Activated T-cell treated with anti-CD3 and anti-CD28 coated beads, Interleukin-2, amount 50 U/mL, for 4 hours (primary cell): ENCODE measurements around the gene SNX8. TPM values are rescaled to one million over a fixed set of nuclear protein-coding genes. Genes with fewer than 3 reads are reported as not detected.

Source experiments
- ATAC-seq, 2 donors: fragments of 200-7000 bp; cut with Tn5 transposase; one replicate each; pipeline ENCODE4 v1.10.0; 2021
- DNase-seq: peaks from one replicate; pipeline ENCODE4 v3.0.0-alpha.2; 2020
- H3K27me3 Mint-ChIP-seq: one replicate; pipeline ENCODE4 v1.8.0; 2021; ENCODE audit warnings: low read depth, mixed read lengths
- H3K36me3 Mint-ChIP-seq: one replicate; pipeline ENCODE4 v1.8.0; 2022; ENCODE audit warnings: mixed read lengths; ENCODE audit not compliant: insufficient read depth
- H3K4me1 Mint-ChIP-seq: one replicate; pipeline ENCODE4 v1.8.0; 2021; ENCODE audit warnings: low read depth, mixed read lengths
- H3K4me3 Mint-ChIP-seq: one replicate; pipeline ENCODE4 v1.8.0; 2021; ENCODE audit warnings: mild to moderate bottlenecking, moderate library complexity, mixed read lengths
- H3K9me3 Mint-ChIP-seq: one replicate; pipeline ENCODE4 v1.8.0; 2021; ENCODE audit warnings: mixed read lengths
- total RNA-seq, 3 donors: library from RNA; stranded (reverse); gene quantifications; one replicate each; pipeline ENCODE4 v1.2.1, GENCODE V29; 2021

Gene SNX8
- total RNA-seq, 3 donors from 2014 or later, result 51.9 to 54.0 (median 53.9) TPM

DNA sequence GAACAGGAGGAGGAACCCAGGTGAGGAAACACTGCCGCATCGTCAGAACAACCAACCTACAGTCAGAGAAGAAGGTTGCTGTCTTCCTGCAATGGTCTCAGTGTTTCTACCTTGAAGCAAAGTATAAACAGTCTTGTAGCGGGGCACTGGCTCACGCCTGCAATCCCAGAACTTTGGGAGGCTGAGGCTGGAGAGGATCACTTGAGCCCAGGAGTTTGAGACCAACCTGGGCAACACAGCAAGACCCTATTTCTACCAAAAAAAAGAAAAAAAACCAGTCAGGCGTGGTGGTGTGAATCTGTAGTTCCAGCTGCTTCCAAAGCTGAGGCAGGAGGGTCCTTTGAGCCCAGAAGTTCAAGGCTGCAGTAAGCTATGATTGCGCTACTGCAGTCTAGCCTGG, 23.4 kb downstream of the SNX8 start:
- no peak for ATAC-seq
- Mint-ChIP-seq H3K27me3 (no peaks in the 10 kb centered on the region), H3K4me1 (no peaks in the 10 kb centered on the region), H3K9me3 (no peaks in the 10 kb centered on the region), H3K4me3 (no peak overlapping the region), H3K36me3 (peaks cover 2% of the 10 kb centered on the region)
- DNase-seq, result no peak

DNA sequence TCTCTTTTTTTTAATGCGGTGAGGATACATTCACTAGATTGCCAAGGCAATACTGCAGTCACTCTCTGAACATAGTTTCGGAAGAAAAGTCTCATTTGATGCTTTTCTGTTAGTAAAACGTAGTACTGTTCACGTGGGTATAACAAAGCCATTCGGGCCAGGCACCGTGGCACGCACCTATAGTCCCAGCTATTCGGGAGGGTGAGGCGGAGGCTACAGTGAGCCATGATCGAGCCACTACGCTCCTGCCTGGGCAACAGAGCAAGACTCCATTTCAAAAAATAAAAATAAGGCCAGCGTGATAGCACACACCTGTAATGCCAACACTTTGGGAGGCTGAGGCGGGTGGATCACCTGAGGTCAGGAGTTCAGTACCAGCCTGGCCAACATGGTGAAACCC, 24.6 kb downstream of the SNX8 start:
- H3K27me3 Mint-ChIP-seq, result no peaks in the 10 kb centered on the region
- no peaks in the 10 kb centered on the region for H3K4me1 Mint-ChIP-seq
- H3K4me3 Mint-ChIP-seq, result no peak overlapping the region
- peaks cover 2% of the 10 kb centered on the region for H3K36me3 Mint-ChIP-seq
- DNase-seq, result no peak
- H3K9me3 Mint-ChIP-seq, result no peaks in the 10 kb centered on the region
- no peak for ATAC-seq

DNA sequence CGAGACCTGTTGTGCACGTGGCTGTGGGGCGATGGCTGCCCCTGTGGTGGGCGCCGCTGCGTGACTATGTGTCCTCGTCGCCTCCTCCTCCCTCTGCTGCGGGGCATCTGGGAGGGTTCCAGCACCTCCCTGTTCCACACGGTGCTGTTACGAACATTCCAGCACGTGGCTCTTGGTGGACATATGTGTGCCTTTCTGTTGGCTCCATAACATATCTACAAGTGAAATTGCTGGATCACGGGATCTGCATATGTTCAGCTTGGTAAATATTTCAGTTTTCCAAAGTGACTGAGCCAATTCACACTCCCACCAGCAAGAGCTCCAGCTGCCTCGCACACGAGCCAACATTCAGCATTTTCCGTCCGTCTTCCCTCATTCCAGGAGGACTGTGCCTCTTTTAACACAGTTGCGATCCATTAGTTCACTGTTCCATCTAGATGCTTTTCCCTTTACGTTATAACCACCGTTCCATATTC, 25.1 kb downstream of the SNX8 start:
- Mint-ChIP-seq H3K36me3 (peaks cover 2% of the 10 kb centered on the region), H3K27me3 (no peaks in the 10 kb centered on the region), H3K9me3 (no peaks in the 10 kb centered on the region), H3K4me1 (no peaks in the 10 kb centered on the region), H3K4me3 (no peak overlapping the region)
- DNase-seq (no peak), ATAC-seq (no peak)

DNA sequence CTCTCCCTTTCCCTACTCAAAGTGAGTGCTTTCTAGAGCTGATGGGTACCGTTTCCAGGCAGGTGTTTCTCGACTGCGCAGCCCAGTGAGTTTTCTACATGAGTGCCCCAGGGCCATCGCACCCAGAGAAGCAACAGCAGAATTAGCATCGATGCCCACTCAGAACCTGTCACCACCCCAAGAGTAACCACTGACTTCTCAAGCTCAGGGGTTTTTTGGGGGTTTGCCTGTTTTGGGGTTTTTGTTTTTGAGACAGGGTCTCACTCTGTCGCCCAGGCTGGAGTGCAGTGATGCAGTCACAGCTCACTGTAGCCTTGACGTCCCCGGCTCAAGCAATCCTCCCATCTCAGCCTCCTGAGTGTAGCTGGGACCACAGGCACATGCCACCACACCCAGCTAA, 25.7 kb downstream of the SNX8 start:
- Mint-ChIP-seq H3K9me3 (no peaks in the 10 kb centered on the region), H3K4me3 (no peak overlapping the region), H3K4me1 (no peaks in the 10 kb centered on the region), H3K27me3 (no peaks in the 10 kb centered on the region), H3K36me3 (peaks cover 2% of the 10 kb centered on the region)
- DNase-seq (no peak), ATAC-seq (no peak)

DNA sequence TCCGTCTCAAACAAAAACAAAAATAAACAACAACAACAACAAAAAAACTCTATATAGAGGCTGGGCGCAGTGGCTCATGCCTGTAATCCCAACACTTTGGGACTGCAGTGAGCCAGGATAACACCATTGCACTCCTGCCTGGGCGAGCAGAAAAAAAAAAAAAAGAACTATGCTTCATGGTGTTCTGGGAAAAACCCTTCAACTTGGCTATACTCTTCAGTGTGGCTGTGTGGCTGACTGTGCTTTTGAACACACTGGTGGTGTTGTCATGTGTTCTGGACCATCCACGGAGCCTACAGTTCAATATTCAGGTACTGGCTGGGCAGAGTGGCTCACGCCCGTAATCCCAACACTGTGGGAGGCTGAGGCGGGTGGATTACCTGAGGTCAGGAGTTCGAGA, 26.5 kb downstream of the SNX8 start:
- Mint-ChIP-seq H3K27me3 (no peaks in the 10 kb centered on the region), H3K36me3 (peaks cover 2% of the 10 kb centered on the region), H3K9me3 (no peaks in the 10 kb centered on the region), H3K4me1 (no peaks in the 10 kb centered on the region), H3K4me3 (no peak overlapping the region)
- DNase-seq (no peak), ATAC-seq (no peak)

DNA sequence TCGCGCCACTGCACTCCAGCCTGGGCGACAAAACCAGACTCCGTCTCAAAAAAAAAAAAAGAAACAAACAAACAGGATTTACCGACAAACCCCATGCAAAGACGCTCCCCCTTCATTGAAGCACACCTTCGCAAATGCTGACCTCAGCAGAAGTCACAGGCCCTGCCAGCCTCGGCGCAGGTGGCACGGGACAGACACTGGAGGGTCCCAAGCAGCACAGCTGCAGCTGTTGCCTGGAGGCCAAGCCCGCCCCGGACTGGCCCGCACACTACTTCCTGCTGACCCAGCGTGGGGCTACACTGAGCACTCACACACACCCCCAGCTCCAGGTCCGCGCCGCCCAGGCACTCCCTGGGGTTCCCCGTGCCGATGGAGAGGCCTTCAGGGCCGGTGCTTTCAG, 31.2 kb downstream of the SNX8 start:
- DNase-seq (no peak), ATAC-seq (no peak)
- Mint-ChIP-seq H3K36me3 (no peaks in the 10 kb centered on the region), H3K4me1 (peaks cover 2% of the 10 kb centered on the region), H3K4me3 (no peak overlapping the region), H3K9me3 (no peaks in the 10 kb centered on the region), H3K27me3 (no peaks in the 10 kb centered on the region)

DNA sequence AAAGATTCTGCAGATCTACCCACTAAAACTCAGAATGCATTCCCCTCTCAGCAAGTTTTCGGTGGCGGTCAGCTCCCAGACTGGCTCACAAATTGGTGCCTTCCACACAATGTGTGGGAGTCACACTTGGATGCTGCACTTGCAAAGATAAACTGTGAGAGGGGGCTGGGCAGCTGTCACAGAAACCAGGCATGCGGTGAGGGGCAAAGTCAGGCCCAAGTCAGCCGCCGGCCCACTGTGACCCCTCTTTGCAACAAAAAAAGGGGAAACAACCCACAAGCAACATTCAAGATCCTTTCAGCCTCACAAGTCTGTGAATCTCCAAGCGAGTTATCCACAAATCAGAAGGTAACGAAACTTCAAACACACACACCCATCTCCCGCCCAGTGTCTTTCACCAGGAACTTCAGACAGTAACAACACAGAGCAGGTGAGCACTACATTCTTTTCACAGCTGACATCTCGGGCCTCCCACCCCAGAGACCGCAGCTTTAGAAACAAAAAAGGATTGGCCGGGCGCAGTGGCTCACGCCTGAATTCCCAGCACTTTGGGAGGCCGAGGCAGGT, 32.0 kb downstream of the SNX8 start:
- no peak for DNase-seq
- no peaks in the 10 kb centered on the region for H3K9me3 Mint-ChIP-seq
- H3K27me3 Mint-ChIP-seq, result no peaks in the 10 kb centered on the region
- no peaks in the 10 kb centered on the region for H3K36me3 Mint-ChIP-seq
- ATAC-seq, result no peak
- H3K4me1 Mint-ChIP-seq, result peaks cover 2% of the 10 kb centered on the region
- no peak overlapping the region for H3K4me3 Mint-ChIP-seq

DNA sequence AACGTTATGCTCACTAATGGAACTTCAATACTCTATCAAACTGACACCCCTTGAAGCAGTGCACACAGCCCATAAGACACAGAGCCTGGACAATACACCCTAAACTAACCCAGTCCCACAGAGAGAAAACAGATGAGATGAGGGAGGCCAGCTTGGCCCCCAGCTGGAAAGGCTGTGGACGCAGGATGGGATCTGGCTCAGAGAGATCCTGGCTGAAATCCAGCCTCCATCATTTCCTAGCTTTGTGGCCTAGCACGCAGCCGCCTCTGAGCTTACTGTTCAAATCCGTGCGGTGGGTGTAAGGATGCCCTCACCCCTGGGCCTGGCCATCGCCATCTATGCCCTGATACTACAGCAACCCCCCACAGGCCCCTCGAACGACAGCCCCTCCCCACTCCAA, 32.7 kb downstream of the SNX8 start:
- Mint-ChIP-seq H3K4me3 (no peak overlapping the region), H3K4me1 (peaks cover 2% of the 10 kb centered on the region), H3K36me3 (no peaks in the 10 kb centered on the region), H3K9me3 (no peaks in the 10 kb centered on the region), H3K27me3 (no peaks in the 10 kb centered on the region)
- ATAC-seq (no peak), DNase-seq (no peak)

DNA sequence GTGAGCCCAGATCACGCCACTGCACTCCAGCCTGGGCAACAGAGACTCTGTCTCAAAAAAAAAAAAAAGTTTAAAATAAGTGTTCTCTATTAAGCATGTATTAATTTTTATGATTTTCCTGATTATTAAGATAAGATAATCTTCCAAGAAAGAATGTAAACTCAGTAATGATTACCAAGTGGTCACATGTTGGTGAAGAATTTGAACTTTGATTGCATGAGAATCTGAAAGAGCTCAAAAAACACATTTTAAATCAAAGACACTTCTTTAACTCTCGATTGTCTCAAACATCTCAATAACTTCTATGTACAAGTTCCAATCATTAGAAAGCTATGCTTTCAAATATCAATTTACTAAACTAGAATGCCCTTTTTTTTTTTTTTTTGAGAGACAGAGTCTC, 33.8 kb downstream of the SNX8 start:
- Mint-ChIP-seq H3K9me3 (no peaks in the 10 kb centered on the region), H3K4me3 (no peak overlapping the region), H3K36me3 (no peaks in the 10 kb centered on the region), H3K4me1 (peaks cover 2% of the 10 kb centered on the region), H3K27me3 (no peaks in the 10 kb centered on the region)
- DNase-seq (no peak), ATAC-seq (no peak)

DNA sequence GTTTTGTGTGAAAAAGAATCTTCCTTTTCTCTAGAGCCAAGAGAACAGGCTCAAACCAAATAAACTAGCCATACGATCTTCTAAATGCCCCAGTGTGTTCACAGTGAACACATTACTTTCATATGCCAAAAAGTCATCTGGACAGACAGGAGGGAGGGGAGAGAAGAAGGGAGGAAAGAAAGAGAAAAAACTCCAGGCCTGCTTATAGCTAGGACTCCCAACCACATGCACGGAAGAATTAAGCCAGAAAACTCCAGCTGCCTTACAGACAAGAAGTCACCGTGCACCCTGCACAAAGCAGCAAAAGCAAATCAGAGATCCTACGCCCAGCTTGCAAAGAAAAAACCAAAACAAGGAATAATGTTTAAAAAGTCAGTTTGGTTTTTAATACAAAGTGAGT, 34.3 kb downstream of the SNX8 start:
- Mint-ChIP-seq H3K36me3 (no peaks in the 10 kb centered on the region), H3K4me3 (no peak overlapping the region), H3K4me1 (peaks cover 2% of the 10 kb centered on the region), H3K9me3 (no peaks in the 10 kb centered on the region), H3K27me3 (no peaks in the 10 kb centered on the region)
- DNase-seq (no peak), ATAC-seq (no peak)

DNA sequence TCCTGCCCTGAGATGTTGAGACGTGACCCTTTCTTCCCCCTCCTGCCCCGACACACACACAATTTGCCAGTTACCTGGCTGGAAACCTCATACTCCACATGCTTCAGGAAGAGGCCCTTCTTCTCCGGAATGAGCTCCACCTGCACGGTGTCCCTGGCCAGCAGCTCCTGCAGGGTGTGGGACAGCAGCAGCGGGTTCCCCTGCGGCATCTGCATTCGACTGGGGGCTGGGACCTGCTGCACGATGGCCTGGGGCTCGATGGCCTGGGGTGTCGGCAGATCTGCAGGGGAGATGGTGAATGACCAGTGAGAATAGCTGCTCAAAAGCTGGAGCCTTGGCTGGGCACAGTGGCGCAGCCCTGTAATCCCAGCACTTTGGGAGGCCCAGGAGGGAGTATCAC, 36.2 kb downstream of the SNX8 start:
- no peak for DNase-seq
- ATAC-seq, result no peak
- peaks cover 3% of the 10 kb centered on the region for H3K36me3 Mint-ChIP-seq
- H3K4me1 Mint-ChIP-seq, result peaks cover 2% of the 10 kb centered on the region
- H3K9me3 Mint-ChIP-seq, result no peaks in the 10 kb centered on the region
- H3K4me3 Mint-ChIP-seq, result no peak overlapping the region
- H3K27me3 Mint-ChIP-seq, result no peaks in the 10 kb centered on the region

DNA sequence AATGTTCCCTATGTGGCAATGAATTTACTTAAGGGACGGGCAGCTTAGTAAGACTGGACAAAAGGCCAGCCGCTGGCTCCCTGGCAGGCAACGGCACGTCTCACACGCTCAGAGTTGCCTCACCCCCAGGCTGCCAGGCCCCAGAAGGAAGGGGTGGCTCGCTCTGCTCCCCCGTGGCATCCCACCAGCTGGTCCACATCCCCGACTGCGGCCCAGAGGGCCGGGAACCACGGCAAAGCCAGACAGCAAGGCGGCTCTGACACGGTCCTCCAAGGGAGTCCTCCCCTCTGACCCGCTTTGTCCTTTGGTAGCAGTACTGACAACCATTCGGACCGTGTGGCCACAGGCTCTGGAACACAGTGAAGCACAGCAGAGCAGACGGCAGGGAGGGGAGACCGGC, 38.1 kb downstream of the SNX8 start:
- no peaks in the 10 kb centered on the region for H3K27me3 Mint-ChIP-seq
- H3K4me1 Mint-ChIP-seq, result no peaks in the 10 kb centered on the region
- no peaks in the 10 kb centered on the region for H3K9me3 Mint-ChIP-seq
- H3K36me3 Mint-ChIP-seq, result peaks cover 8% of the 10 kb centered on the region
- no peak for ATAC-seq
- DNase-seq, result no peak
- H3K4me3 Mint-ChIP-seq, result no peak overlapping the region

DNA sequence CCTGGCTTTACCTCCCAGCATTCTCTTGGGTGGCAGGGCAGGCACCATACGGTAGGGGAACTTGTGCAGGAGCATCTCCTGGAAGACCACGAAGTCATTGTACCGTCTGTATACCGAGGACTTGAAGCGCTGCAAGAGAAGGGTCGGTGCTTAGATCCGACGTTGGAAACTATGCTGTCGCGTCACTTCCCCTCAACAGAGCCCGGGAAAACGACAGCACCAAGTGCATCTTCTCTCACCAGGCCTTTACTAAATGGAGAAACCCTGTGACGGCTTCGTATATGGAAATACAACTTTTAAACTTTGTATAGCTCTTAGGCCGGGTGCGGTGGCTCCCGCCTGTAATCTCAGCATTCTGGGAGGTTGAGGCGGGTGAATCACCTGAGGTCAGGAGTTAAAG, 39.1 kb downstream of the SNX8 start:
- Mint-ChIP-seq H3K4me3 (no peak overlapping the region), H3K36me3 (peaks cover 8% of the 10 kb centered on the region), H3K4me1 (no peaks in the 10 kb centered on the region), H3K27me3 (no peaks in the 10 kb centered on the region), H3K9me3 (no peaks in the 10 kb centered on the region)
- no peak for DNase-seq
- no peak for ATAC-seq

DNA sequence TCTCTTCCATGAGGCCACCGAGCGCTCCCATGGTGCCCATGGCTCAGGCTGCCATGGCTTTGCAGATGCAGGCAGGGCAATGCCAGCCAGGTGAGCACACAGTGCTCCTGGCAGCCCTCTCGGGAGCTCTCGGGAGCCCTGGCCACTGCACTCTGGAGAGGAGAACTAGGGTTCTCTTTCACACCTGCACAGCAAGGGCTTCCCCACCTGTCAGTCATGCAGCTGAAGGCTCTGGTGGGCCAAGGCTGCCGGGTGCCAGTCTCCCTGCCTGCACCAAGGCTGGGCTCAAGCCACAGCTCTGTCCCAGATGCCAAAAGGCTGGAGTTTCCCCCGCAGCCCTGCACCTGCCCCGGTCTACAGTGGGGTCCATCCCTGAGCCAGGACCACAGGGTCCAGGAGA, 39.6 kb downstream of the SNX8 start:
- H3K27me3 Mint-ChIP-seq, result no peaks in the 10 kb centered on the region
- H3K4me1 Mint-ChIP-seq, result no peaks in the 10 kb centered on the region
- ATAC-seq (no peak), DNase-seq (no peak)
- peaks cover 8% of the 10 kb centered on the region for H3K36me3 Mint-ChIP-seq
- H3K4me3 Mint-ChIP-seq, result no peak overlapping the region
- H3K9me3 Mint-ChIP-seq, result no peaks in the 10 kb centered on the region

DNA sequence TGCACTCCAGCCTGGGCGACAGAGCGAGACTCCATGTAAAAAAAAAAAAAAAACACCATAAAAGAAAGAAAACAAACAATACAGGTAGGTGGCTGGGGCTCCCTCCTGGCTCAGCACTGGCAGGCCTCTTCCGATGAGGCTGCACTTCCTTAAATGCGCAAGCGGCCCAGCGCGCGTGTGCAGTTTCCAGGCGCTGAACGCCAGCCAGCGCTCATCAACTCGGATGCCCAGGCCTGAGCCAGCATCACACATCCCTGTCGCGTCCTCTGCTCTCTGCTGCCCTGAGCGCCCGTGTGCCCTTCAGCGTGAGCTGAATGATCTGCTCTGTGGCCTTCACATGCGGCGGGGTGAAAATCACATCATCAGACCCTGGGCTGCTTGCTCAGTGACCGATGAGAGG, 40.4 kb downstream of the SNX8 start:
- H3K4me3 Mint-ChIP-seq, result no peak overlapping the region
- peaks cover 11% of the 10 kb centered on the region for H3K36me3 Mint-ChIP-seq
- no peak for ATAC-seq
- H3K4me1 Mint-ChIP-seq, result no peaks in the 10 kb centered on the region
- H3K27me3 Mint-ChIP-seq, result no peaks in the 10 kb centered on the region
- H3K9me3 Mint-ChIP-seq, result no peaks in the 10 kb centered on the region
- DNase-seq, result no peak

DNA sequence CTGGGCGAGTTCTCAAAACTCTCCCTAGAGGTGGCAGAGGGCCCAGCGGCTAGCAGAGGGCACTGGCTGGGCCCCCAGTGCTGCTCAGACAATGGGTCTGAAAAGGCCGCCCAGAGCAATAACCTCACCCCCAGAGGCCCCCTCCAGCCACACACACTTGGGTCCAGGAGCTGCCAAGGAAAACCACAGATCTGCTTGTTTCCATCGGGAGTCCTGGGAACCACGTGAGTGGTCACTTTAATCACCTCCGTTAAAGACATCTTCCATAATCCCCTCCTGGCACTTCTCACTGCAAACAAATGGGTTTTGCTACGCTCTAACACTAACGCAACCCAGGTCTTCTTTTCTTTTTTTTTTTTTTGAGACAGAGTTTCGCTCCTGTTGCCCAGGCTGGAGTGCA, 42.2 kb downstream of the SNX8 start:
- H3K9me3 Mint-ChIP-seq, result no peaks in the 10 kb centered on the region
- no peak for ATAC-seq
- H3K4me3 Mint-ChIP-seq, result no peak overlapping the region
- no peaks in the 10 kb centered on the region for H3K4me1 Mint-ChIP-seq
- H3K36me3 Mint-ChIP-seq, result peaks cover 11% of the 10 kb centered on the region
- no peaks in the 10 kb centered on the region for H3K27me3 Mint-ChIP-seq
- DNase-seq, result no peak
